Osteoblast (primary cell): ENCODE results near the gene TRMT61A. TPM values are rescaled to one million over a fixed set of nuclear protein-coding genes. Genes with fewer than 3 reads are reported as not detected.

Experiments used
- DNase-seq: peaks from one replicate; pipeline ENCODE4 v3.0.0; 2011; ENCODE audit warnings: low spot score, mixed read lengths; ENCODE audit not compliant: insufficient read length; ENCODE audit errors: missing footprints
- H2AFZ ChIP-seq: 2 replicates; pipeline ENCODE4 v1.6.0; 2011; ENCODE audit warnings: mild to moderate bottlenecking, low read length
- H3K27ac ChIP-seq: 2 replicates; pipeline ENCODE4 v1.5.1; 2011; ENCODE audit warnings: mild to moderate bottlenecking, low read depth, low read length, moderate library complexity
- H3K27me3 ChIP-seq: 2 replicates; pipeline ENCODE4 v1.6.0; 2012; ENCODE audit warnings: mild to moderate bottlenecking, control low read depth, inconsistent platforms, low read length, moderate library complexity; ENCODE audit not compliant: insufficient read depth
- H3K36me3 ChIP-seq: 2 replicates; pipeline ENCODE4 v1.5.1; 2011; ENCODE audit warnings: mild to moderate bottlenecking, low read length, control low read depth, moderate library complexity; ENCODE audit not compliant: insufficient read depth
- H3K4me1 ChIP-seq: 2 replicates; pipeline ENCODE4 v1.5.1; 2011; ENCODE audit warnings: mild to moderate bottlenecking, low read length, control low read depth, moderate library complexity; ENCODE audit not compliant: insufficient read depth
- H3K4me2 ChIP-seq: 2 replicates; pipeline ENCODE4 v1.6.0; 2011; ENCODE audit warnings: mild to moderate bottlenecking, low read length; ENCODE audit not compliant: insufficient read depth
- H3K4me3 ChIP-seq: fragments of 200-600 bp; sonication (generic); 3 replicates; pipeline ENCODE4 v1.5.1; 2012; ENCODE audit warnings: mild to moderate bottlenecking, low read length, inconsistent platforms; ENCODE audit not compliant: insufficient read depth
- H3K79me2 ChIP-seq: 2 replicates; pipeline ENCODE4 v1.6.0; 2012; ENCODE audit warnings: mild to moderate bottlenecking, low read length, control low read depth, inconsistent platforms; ENCODE audit not compliant: insufficient read depth
- H3K9me3 ChIP-seq: 2 replicates; pipeline ENCODE4 v1.5.1; 2011; ENCODE audit warnings: low read depth, low read length, control low read depth
- H4K20me1 ChIP-seq: 2 replicates; pipeline ENCODE4 v1.6.0; 2012; ENCODE audit warnings: mild to moderate bottlenecking, low read length, control low read depth; ENCODE audit not compliant: insufficient read depth
- total RNA-seq: library from RNA; depleted of rRNA; stranded (reverse); fragments of >200 nt; gene quantifications from 2 replicates; pipeline ENCODE4 v1.2.3, GENCODE V29; 2012
- TF ChIP-seq, protein P1 (sequence below): IDR thresholded peaks from 2 replicates; pipeline ENCODE4 v1.5.1; 2011; ENCODE audit warnings: mild to moderate bottlenecking, low read depth, low read length, moderate library complexity; ENCODE audit errors: extremely low read depth

TRMT61A gene
- total RNA-seq, 1 donor, result 9.0 TPM

- peaks cover 16% of the 10 kb centered on the region for H3K79me2 ChIP-seq
- DNase-seq, result peak; percentile 84
- TF ChIP-seq, protein P1, sequence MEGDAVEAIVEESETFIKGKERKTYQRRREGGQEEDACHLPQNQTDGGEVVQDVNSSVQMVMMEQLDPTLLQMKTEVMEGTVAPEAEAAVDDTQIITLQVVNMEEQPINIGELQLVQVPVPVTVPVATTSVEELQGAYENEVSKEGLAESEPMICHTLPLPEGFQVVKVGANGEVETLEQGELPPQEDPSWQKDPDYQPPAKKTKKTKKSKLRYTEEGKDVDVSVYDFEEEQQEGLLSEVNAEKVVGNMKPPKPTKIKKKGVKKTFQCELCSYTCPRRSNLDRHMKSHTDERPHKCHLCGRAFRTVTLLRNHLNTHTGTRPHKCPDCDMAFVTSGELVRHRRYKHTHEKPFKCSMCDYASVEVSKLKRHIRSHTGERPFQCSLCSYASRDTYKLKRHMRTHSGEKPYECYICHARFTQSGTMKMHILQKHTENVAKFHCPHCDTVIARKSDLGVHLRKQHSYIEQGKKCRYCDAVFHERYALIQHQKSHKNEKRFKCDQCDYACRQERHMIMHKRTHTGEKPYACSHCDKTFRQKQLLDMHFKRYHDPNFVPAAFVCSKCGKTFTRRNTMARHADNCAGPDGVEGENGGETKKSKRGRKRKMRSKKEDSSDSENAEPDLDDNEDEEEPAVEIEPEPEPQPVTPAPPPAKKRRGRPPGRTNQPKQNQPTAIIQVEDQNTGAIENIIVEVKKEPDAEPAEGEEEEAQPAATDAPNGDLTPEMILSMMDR, result no peak
- no peak overlapping the region for H3K4me3 ChIP-seq
- no peaks in the 10 kb centered on the region for H3K27me3 ChIP-seq
- H4K20me1 ChIP-seq, result peaks cover 34% of the 10 kb centered on the region
- H3K36me3 ChIP-seq, result no peaks in the 10 kb centered on the region
- H3K9me3 ChIP-seq, result no peaks in the 10 kb centered on the region
- no peak overlapping the region for H3K27ac ChIP-seq
- H3K4me2 ChIP-seq, result no peak overlapping the region
- H2AFZ ChIP-seq, result no peak overlapping the region
- peaks cover 16% of the 10 kb centered on the region for H3K4me1 ChIP-seq
Observed at GRCh38 chr14:103550451-103551337, 21.7 kb downstream of the TRMT61A start.

GRCh38 chr14:103551338-103551762 is 22.4 kb downstream of the TRMT61A start:
- no peaks in the 10 kb centered on the region for H3K9me3 ChIP-seq
- no peak overlapping the region for H3K4me3 ChIP-seq
- peak overlapping the region; percentile 52 for H3K4me2 ChIP-seq
- peaks cover 21% of the 10 kb centered on the region for H3K79me2 ChIP-seq
- peak; percentile 80 for DNase-seq
- H3K4me1 ChIP-seq, result peaks cover 16% of the 10 kb centered on the region
- TF ChIP-seq, protein P1, result no peak
- peaks cover 36% of the 10 kb centered on the region for H4K20me1 ChIP-seq
- H2AFZ ChIP-seq, result no peak overlapping the region
- no peaks in the 10 kb centered on the region for H3K36me3 ChIP-seq
- H3K27ac ChIP-seq, result peak overlapping the region; percentile 51
- H3K27me3 ChIP-seq, result no peaks in the 10 kb centered on the region

- H3K36me3 ChIP-seq, result peaks cover 3% of the 10 kb centered on the region
- H3K4me3 ChIP-seq, result peak overlapping the region; percentile 22
- H3K4me2 ChIP-seq, result peak overlapping the region; percentile 52
- peaks cover 31% of the 10 kb centered on the region for H4K20me1 ChIP-seq
- H3K79me2 ChIP-seq, result peaks cover 27% of the 10 kb centered on the region
- peaks cover 18% of the 10 kb centered on the region for H3K4me1 ChIP-seq
- H2AFZ ChIP-seq, result peak overlapping the region; percentile 58
- DNase-seq, result peak; percentile 96
- no peaks in the 10 kb centered on the region for H3K9me3 ChIP-seq
- no peaks in the 10 kb centered on the region for H3K27me3 ChIP-seq
- H3K27ac ChIP-seq, result peak overlapping the region; percentile 51
- TF ChIP-seq, protein P1, result no peak
Observed at GRCh38 chr14:103552011-103552845, 23.2 kb downstream of the TRMT61A start.
